Skin epidermis (tissue), 12 donors: ENCODE results near the gene AIF1.

ENCODE experiments used
- H3K27ac ChIP-seq, 21 experiments: fragments of 200-600 bp; sonication (generic) in 11 of 21; one replicate each; pipeline ENCODE4 v1.5.0; 2020; ENCODE audit warnings: mild to moderate bottlenecking in 3 of 21, inconsistent platforms in 2 of 21, moderate library complexity in 2 of 21
- H3K4me3 ChIP-seq, 7 experiments: fragments of 200-600 bp; sonication (generic) in 2 of 7; one replicate each; pipeline ENCODE4 v1.5.0; 2020; ENCODE audit warnings: inconsistent platforms in 2 of 7, mild to moderate bottlenecking in 2 of 7, moderate library complexity in 1 of 7

The AIF1 gene

DNA sequence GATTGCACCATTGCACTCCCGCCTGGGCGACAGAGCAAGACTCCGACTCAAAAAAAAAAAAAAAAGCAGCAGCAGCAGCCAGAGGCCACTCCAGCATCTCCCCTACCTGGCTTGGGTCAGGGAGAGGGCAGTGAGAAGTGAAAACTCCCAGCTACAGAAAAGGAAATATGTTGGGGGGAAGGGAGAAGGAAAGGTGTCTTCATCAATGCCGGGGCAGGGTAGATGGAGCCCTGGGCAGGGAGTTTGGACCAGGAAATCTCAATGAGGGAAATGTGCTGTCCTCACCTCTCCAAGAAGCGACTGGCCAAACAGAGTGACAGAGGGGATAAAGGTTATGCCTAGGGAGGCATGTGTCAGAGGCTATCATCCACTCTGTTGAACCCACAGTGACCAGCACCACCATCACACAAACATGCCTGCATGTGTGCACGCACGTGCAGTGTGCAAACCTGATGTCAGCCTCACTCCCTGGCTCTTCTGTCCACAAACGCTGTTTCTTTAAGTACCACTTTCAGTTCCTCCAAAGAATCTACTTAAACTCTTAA is 887 bp upstream of the AIF1 start:
- peak overlapping the region in 6 of 21 experiments; percentile 13 to 80 (median 57) for H3K27ac ChIP-seq
- no peak overlapping the region for H3K4me3 ChIP-seq

- Histone ChIP-seq H3K27ac (peak overlapping the region in 15 of 21 experiments; percentile 14 to 81 (median 58)), H3K4me3 (peak overlapping the region in 5 of 7 experiments; percentile 3 to 35 (median 9))
These were observed 714 bp downstream of the AIF1 start for GRCh38 chr6:31615748-31616147.

GRCh38 chr6:31617010-31617409 is 2.0 kb downstream of the AIF1 start:
- H3K27ac ChIP-seq: no peak overlapping the region

DNA sequence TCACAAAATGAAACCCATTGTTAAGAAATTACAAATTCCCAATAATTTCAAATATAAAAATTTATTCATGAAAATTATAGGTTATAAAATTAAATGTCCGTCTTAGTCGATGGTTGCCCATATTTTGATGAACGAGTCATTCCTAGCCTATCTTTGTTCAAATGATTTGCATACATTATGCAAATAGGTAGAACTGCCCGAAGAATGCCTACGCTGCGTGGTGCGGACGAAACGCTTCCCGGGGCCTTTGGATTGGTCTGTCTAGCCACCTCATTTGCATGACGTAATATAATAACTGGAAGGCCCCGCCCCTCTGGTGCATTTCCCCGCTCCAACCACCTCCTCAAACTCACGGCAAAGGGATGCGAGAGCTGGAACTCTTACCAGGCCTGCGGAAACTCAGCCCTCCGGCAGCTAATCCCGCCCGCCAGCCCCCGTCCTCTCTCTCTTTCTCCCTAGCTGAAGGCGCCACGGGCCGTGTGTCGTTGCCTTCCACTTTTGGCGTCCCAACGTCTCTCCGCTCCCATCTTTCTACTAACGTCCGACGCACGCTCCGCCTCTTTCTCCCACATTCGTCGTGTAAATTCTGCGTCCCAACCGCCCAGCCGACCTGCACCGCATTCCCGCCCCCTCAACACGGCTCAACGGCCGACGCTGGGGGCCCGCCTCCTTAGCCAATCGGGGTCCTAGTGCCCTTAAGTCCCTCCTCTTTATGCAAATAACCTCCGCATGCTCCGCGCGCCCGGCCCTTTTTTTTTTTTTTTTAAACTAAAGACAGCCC is 5.0 kb downstream of the AIF1 start:
- peak overlapping the region; percentile 76 to 96 (median 82) for H3K4me3 ChIP-seq
- peak overlapping the region; percentile 68 to 99 (median 97) for H3K27ac ChIP-seq

More at GRCh38 chr6:31617010-31617409, 2.0 kb downstream of the AIF1 start:
- no peak overlapping the region for H3K4me3 ChIP-seq

GRCh38 chr6:31620586-31621319 is 5.7 kb downstream of the AIF1 start, which contains the start of gene PRRC2A:
Gene PRRC2A (plus strand): TSS chr6:31620715. CDS start chr6:31622790, 2,075 bp downstream.
- Histone ChIP-seq H3K4me3 (peak within 1 kb of the TSS; percentile 76 to 96 (median 82)), H3K27ac (peak within 1 kb of the TSS; percentile 85 to 99 (median 97))

DNA sequence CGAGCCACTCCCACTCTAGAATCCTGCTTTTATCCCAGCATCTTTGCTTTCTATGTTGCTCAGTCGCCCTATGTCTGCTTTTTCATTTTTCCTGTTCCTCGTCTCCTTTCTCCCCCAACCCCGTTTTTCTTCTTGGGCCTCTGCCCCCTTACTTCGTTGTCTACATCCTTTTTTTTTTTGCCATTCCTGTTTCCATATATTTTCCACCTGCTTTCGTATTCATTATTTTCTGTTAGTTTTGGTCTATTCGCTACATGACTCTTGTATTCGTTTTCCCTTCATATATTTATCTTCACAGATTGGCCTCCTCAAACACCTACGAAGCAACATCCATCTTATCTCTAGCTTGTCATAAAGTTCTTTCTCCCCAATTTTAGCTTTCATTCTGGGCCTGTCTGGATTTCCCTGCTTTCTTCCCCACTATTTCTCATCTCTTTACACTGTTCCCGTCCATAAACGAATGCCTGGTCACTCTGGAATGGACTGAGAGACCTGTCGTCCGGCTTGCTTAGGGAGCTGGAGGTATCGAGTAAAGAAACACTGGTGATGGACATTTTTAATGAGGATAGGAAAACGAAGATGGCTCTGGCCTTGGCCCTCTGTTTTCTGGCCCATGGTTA is 6.4 kb downstream of the AIF1 start:
- peak overlapping the region; percentile 85 to 99 (median 97) for H3K27ac ChIP-seq
- peak overlapping the region; percentile 76 to 96 (median 82) for H3K4me3 ChIP-seq

DNA sequence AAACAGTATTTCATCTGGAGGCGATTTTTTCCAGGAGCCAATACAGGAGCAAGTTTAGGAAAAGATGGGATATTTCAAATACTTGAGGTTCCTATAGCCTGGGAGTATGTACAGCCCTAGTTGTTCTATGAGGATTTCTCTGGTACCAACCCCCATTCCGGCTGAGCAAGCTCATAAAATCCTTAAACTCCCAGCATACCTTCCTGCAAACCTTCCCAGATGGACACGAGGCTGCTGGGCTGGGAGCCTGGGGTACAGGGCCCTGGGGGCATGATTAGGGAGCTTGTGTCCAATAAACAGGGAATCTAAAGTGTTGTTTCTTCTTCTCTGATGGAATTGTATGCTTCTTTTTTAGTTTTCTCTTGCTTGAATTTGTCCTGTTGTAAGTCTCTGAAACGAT is 7.0 kb downstream of the AIF1 start:
- Histone ChIP-seq H3K4me3 (peak overlapping the region in 5 of 7 experiments; percentile 76 to 90 (median 82)), H3K27ac (peak overlapping the region in 16 of 21 experiments; percentile 20 to 99 (median 98))

DNA sequence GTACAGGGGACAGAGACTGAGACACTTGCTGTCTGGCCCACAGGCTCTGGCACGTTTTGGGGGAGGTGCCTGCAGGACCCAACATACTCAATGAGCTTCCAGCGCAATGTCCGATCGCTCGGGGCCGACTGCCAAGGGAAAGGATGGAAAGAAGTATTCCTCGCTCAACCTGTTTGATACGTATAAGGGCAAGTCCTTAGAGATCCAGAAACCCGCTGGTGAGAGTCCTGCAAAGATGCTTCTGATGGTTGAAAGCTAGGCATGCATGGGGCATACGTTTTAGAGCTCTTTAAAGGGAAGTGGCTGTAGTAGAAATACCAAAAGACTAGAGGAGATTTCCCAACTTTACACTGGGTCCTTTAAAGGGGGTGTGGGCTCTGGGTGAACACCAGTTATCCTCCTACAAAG is 7.7 kb downstream of the AIF1 start:
- peak overlapping the region in 1 of 7 experiments; percentile 81 for H3K4me3 ChIP-seq
- peak overlapping the region in 8 of 21 experiments; percentile 96 to 99 (median 97) for H3K27ac ChIP-seq

DNA sequence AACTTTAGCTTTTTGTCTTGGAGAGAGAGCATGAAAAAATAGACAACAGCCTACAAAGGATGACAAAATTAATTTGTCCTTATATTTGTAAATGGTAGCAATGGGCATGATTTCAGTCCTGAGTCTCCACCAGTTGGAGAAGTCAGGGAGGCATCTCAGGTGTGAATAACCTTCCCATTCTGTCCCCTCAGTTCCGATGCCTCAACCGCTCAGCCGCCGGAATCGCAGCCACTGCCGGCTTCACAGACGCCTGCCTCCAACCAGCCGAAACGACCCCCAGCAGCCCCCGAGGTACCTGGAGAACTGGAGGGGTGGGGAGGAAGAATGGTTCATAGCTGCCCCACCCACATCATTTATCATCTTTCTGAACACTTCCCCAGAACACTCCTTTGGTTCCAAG is 9.0 kb downstream of the AIF1 start:
- Histone ChIP-seq H3K4me3 (no peak overlapping the region), H3K27ac (no peak overlapping the region)

DNA sequence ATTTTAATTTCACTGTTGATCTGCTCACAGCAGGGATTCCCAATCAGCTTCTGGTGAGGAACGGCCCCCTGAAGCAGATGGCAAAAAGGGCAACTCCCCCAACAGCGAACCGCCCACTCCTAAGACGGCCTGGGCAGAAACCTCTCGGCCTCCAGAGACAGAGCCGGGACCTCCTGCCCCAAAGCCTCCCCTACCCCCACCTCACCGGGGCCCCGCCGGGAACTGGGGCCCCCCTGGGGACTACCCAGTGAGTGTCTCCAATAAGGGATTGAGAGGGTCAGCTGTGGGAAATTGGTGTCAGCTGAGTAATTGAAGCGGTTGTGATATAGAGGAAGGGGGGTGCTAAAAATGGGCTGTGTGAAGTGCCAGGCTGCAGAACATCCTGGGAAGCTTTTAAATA is 11.9 kb downstream of the AIF1 start:
- H3K4me3 ChIP-seq: no peak overlapping the region

DNA sequence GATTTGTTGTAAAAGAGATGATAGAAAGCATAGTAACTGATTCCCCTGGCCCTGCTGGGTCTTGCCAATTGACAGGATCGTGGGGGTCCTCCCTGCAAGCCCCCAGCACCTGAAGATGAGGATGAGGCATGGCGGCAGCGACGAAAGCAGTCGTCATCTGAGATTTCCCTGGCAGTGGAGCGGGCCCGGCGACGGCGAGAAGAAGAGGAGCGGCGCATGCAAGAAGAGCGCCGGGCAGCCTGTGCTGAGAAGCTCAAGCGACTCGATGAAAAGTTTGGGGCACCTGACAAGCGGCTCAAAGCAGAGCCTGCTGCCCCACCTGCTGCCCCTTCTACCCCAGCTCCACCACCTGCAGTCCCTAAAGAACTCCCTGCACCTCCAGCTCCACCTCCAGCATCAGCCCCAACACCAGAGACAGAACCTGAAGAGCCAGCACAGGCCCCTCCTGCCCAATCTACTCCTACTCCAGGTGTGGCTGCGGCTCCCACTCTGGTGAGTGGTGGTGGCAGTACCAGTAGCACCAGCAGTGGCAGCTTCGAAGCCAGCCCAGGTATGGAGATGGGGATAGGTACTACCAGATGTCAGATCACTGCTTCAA is 12.8 kb downstream of the AIF1 start:
- H3K4me3 ChIP-seq: no peak overlapping the region
- no peak overlapping the region for H3K27ac ChIP-seq

More for the DNA sequence above, 11.9 kb downstream of the AIF1 start:
- H3K27ac ChIP-seq: no peak overlapping the region

GRCh38 chr6:31629014-31629413 is 14.0 kb downstream of the AIF1 start:
- no peak overlapping the region for H3K27ac ChIP-seq
- no peak overlapping the region for H3K4me3 ChIP-seq

DNA sequence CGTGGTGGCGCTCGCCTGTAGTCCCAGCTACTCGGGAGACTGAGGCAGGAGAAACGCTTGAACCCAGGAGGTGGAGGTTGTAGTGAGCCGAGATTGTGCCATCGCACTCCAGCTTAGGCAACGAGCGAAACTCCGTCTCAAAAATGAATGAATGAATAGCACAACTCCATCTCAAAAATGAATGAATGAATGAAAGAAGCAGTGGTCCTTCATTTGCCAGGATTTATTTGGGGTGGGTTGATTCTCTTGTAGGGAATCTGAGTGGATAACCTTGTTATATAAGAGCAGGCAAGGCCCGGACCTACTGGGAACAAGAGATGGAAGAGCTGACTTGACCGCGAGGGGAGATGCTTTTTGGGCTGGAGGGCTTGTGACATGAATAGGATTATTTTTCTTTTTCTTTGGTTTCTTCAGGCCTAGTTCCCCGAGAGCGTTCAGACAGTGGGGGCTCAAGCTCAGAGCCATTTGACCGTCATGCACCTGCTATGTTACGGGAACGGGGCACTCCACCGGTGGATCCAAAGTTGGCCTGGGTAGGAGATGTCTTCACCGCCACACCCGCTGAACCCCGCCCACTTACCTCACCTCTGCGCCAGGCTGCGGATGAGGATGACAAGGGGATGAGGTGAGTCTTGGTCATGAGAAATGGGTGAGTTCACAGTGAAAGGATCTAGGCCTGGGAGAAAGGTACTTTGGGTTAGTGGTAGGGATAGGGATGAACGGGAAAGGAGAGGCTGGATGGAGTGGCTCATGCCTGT is 15.3 kb downstream of the AIF1 start:
- Histone ChIP-seq H3K27ac (no peak overlapping the region), H3K4me3 (no peak overlapping the region)

- no peak overlapping the region for H3K4me3 ChIP-seq
- H3K27ac ChIP-seq: no peak overlapping the region
These were observed 16.2 kb downstream of the AIF1 start for GRCh38 chr6:31631209-31631608.

- H3K27ac ChIP-seq: peak overlapping the region in 2 of 21 experiments; percentile 3
- no peak overlapping the region for H3K4me3 ChIP-seq
These were observed 16.7 kb downstream of the AIF1 start for GRCh38 chr6:31631681-31632278.

DNA sequence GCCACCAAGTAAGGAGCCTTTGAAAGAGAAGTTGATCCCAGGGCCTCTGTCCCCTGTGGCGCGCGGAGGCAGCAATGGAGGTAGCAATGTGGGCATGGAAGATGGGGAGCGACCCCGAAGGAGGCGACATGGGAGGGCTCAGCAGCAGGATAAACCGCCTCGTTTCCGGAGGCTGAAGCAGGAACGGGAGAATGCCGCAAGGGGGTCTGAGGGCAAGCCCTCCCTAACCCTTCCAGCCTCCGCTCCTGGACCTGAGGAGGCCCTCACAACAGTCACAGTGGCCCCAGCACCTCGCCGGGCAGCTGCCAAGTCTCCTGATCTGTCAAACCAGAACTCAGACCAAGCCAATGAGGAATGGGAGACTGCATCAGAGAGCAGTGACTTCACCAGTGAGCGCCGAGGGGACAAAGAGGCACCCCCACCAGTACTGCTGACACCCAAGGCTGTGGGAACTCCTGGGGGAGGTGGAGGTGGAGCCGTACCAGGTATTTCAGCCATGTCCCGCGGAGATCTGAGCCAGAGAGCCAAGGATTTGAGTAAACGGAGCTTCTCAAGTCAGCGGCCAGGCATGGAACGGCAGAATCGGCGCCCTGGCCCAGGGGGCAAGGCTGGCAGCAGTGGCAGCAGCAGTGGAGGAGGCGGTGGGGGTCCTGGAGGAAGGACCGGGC is 17.4 kb downstream of the AIF1 start:
- peak overlapping the region in 3 of 21 experiments; percentile 3 to 8 (median 8) for H3K27ac ChIP-seq
- no peak overlapping the region for H3K4me3 ChIP-seq

- H3K4me3 ChIP-seq: no peak overlapping the region
- H3K27ac ChIP-seq: peak overlapping the region in 2 of 21 experiments; percentile 14 to 23
These were observed 18.4 kb downstream of the AIF1 start for GRCh38 chr6:31633447-31633846.

GRCh38 chr6:31634131-31634530 is 19.1 kb downstream of the AIF1 start:
- Histone ChIP-seq H3K27ac (no peak overlapping the region), H3K4me3 (no peak overlapping the region)
